Endothelial cell of umbilical vein (primary cell): ENCODE results near the gene SLC25A26. TPM values are rescaled to one million over a fixed set of nuclear protein-coding genes. Genes with fewer than 3 reads are reported as not detected.

ENCODE experiments used
- BruUV-seq: library from RNA; stranded (reverse); fragments of 400-500 nt; replicated peaks from 2 replicates; lab custom pipeline; 2021; lab: Mats Ljungman, UMichigan
- CTCF ChIA-PET: fragments of 300-600, 350-600 bp; sonication (Branson Sonifier 250); formaldehyde crosslinking; loops from one replicate; lab custom pipeline; 2021; ENCODE audit warnings: antibody characterized with exemption, inconsistent platforms; lab: Charles Lee
- POLR2A ChIA-PET: fragments of 300-600, 350-600 bp; sonication (Branson Sonifier 250); formaldehyde crosslinking; loops from one replicate; lab custom pipeline; 2021; ENCODE audit warnings: antibody characterized with exemption, inconsistent platforms; lab: Charles Lee
- DNase-seq: peaks from one replicate; pipeline ENCODE4 v3.0.0-alpha.2; 2011; ENCODE audit warnings: low read depth, low spot score
- FAIRE-seq: peaks from 2 replicates; lab custom pipeline; 2011; peaks lifted over from hg19 to GRCh38; lab: Jason Lieb, UNC
- H2AFZ ChIP-seq: 2 replicates; pipeline ENCODE4 v1.6.0; 2012; ENCODE audit warnings: low read depth, low read length, control low read depth, inconsistent platforms
- H3K27ac ChIP-seq: 2 replicates; pipeline ENCODE4 v1.5.1; 2011; ENCODE audit warnings: low read depth, mild to moderate bottlenecking, control low read depth, low read length, moderate library complexity; ENCODE audit not compliant: insufficient read depth
- H3K27me3 ChIP-seq, 2 experiments: 2 replicates each; pipeline versions ENCODE4 v1.6.0 to v1.6.1; 2011; ENCODE audit warnings: low read length in 2 of 2, mixed read lengths in 1 of 2; ENCODE audit not compliant: control insufficient read depth in 2 of 2, insufficient read depth in 2 of 2
- H3K36me3 ChIP-seq, 2 experiments: 2 replicates in 1 of 2; 3 replicates in 1 of 2; pipeline ENCODE4 v1.5.1; 2011; ENCODE audit warnings: low read length in 2 of 2, mild to moderate bottlenecking in 1 of 2, moderate library complexity in 1 of 2; ENCODE audit not compliant: control insufficient read depth in 2 of 2, insufficient read depth in 2 of 2; ENCODE audit errors: extremely low read depth in 1 of 2
- H3K4me1 ChIP-seq: 3 replicates; pipeline ENCODE4 v1.5.1; 2011; ENCODE audit warnings: mild to moderate bottlenecking, low read length; ENCODE audit not compliant: control insufficient read depth, insufficient read depth; ENCODE audit errors: extremely low read depth
- H3K4me2 ChIP-seq: 2 replicates; pipeline ENCODE4 v1.6.1; 2011; ENCODE audit warnings: low read length, control low read depth, mixed read lengths; ENCODE audit not compliant: insufficient read depth
- H3K4me3 ChIP-seq, 3 experiments: fragments of 200-600 bp in 1 of 3; sonication (generic), shearing (Covaris generic) in 1 of 3; replicated peaks in 1 of 3; 2 replicates each; pipeline ENCODE4 v1.5.1; 2011 to 2016; ENCODE audit warnings: control low read depth in 3 of 3, low read length in 3 of 3, mild to moderate bottlenecking in 2 of 3, inconsistent platforms in 1 of 3, low read depth in 1 of 3, moderate library complexity in 1 of 3; ENCODE audit not compliant: insufficient read depth in 1 of 3
- H3K79me2 ChIP-seq: 2 replicates; pipeline ENCODE4 v1.6.0; 2012; ENCODE audit warnings: low read length, inconsistent platforms; ENCODE audit not compliant: control insufficient read depth, insufficient read depth
- H3K9ac ChIP-seq: replicated peaks from 2 replicates; pipeline ENCODE3; 2011; ENCODE audit warnings: low read length, control low read depth; ENCODE audit not compliant: insufficient read depth; ENCODE audit errors: extremely low read depth
- H3K9me1 ChIP-seq: replicated peaks from 3 replicates; pipeline ENCODE4 v1.6.0; 2011; ENCODE audit warnings: mild to moderate bottlenecking, low read length; ENCODE audit not compliant: control insufficient read depth, insufficient read depth; ENCODE audit errors: extremely low read depth
- H3K9me3 ChIP-seq: replicated peaks from 2 replicates; pipeline ENCODE4 v1.5.1; 2012; ENCODE audit warnings: low read length, inconsistent platforms; ENCODE audit not compliant: control insufficient read depth, insufficient read depth
- H4K20me1 ChIP-seq: replicated peaks from 2 replicates; pipeline ENCODE3; 2011; ENCODE audit warnings: mild to moderate bottlenecking, low read length; ENCODE audit not compliant: control insufficient read depth, insufficient read depth; ENCODE audit errors: extremely low read depth
- CTCF ChIP-seq, 2 donors: IDR thresholded peaks; 1 replicate in 1 of 2; 2 replicates in 1 of 2; pipeline ENCODE4 v1.5.1; 2011; ENCODE audit warnings: low read length in 2 of 2, mild to moderate bottlenecking in 2 of 2, moderate library complexity in 2 of 2, control low read depth in 1 of 2, inconsistent platforms in 1 of 2, low read depth in 1 of 2; ENCODE audit not compliant: insufficient read depth in 1 of 2; ENCODE audit errors: extremely low read depth in 1 of 2
- EZH2 ChIP-seq: IDR thresholded peaks from 2 replicates; pipeline ENCODE4 v1.6.1; 2012; ENCODE audit warnings: borderline replicate concordance, low read depth, mild to moderate bottlenecking, moderate library complexity, low read length, inconsistent platforms; ENCODE audit not compliant: severe bottlenecking
- GATA2 ChIP-seq: IDR thresholded peaks from 2 replicates; pipeline ENCODE4 v1.7.0; 2011; ENCODE audit warnings: low read depth, mild to moderate bottlenecking, moderate library complexity, mixed read lengths, low read length; ENCODE audit not compliant: insufficient read length, insufficient read depth
- MAX ChIP-seq: IDR thresholded peaks from 2 replicates; pipeline ENCODE4 v1.6.1; 2011; ENCODE audit not compliant: insufficient read depth, insufficient read length
- POLR2A ChIP-seq: IDR thresholded peaks from 2 replicates; pipeline ENCODE4 v1.6.1; 2012; ENCODE audit warnings: low read depth, mild to moderate bottlenecking, control low read depth, low read length
- dilution Hi-C: fragments of 300-500 bp; cut with MboI; formaldehyde crosslinking; loops from one replicate; pipeline ENCODE4 v1.15.0; 2019; ENCODE audit warnings: low sequenced_read_pairs; ENCODE audit not compliant: extremely low pct_ligation_motif_present
- intact Hi-C: fragments of 100-400 bp; cut with micrococcal nuclease; formaldehyde crosslinking; loops from one replicate; pipeline ENCODE4 v1.10.0; 2022
- polyA plus RNA-seq, 4 experiments: library from polyadenylated mRNA; depleted of rRNA in 3 of 4; stranded (reverse) in 3 of 4; unstranded in 1 of 4; fragments of >200 nt; gene quantifications; 2 replicates each; pipeline versions ENCODE4 v1.2.1 to v1.2.3, GENCODE V29; 2011 to 2012; ENCODE audit warnings: missing spikeins in 1 of 4
- total RNA-seq: library from RNA; stranded (reverse); gene quantifications from 2 replicates; pipeline ENCODE4 v1.2.3, GENCODE V29; 2021

The SLC25A26 gene
- total and polyA plus RNA-seq, 2 donors (not counting 3 experiments of a cell fraction or from before 2014, with no cell fraction given) = 11.8 to 23.5 TPM

GRCh38 chr3:66411474-66411873, 190.7 kb downstream of the SLC25A26 start:
- Histone ChIP-seq H3K9ac (no peak overlapping the region), H3K79me2 (no peaks in the 10 kb centered on the region), H3K4me1 (no peaks in the 10 kb centered on the region), H3K27ac (no peak overlapping the region), H3K27me3 (no peaks in the 10 kb centered on the region), H3K9me1 (no peaks in the 10 kb centered on the region), H3K4me3 (no peak overlapping the region), H4K20me1 (no peaks in the 10 kb centered on the region), H2AFZ (no peak overlapping the region), H3K4me2 (no peak overlapping the region), H3K9me3 (no peaks in the 10 kb centered on the region), H3K36me3 (peaks cover 4 to 54% of the 10 kb centered on the region in 2 experiments)
- dilution Hi-C loops = no loop called here
- intact Hi-C loops = no loop called here
- POLR2A ChIA-PET = interaction anchor here (0.6 kb wide), 1 partner anchor 29 kb away, joined by 6 read pairs; no protein-coding TSS in a partner anchor
- no peak for DNase-seq
- no peak for TF ChIP-seq EZH2
- TF ChIP-seq GATA2 = no peak
- TF ChIP-seq POLR2A = no peak
- no peak for TF ChIP-seq MAX
- TF ChIP-seq CTCF (IDR thresholded peaks at IDR 0.05; ENCODE audit: extremely low read depth in 1 of 2, insufficient read depth in 1 of 2, low read depth in 1 of 2, low read length in 2 of 2) = no peak
- no TSS peak for BruUV-seq
- FAIRE-seq = no peak
- CTCF ChIA-PET = interaction anchor here (1.0 to 2.0 kb wide), 3 partner anchors 14 to 109 kb away, joined by 3 to 5 read pairs (median 3); no protein-coding TSS in a partner anchor
